WERI-Rb-1 (cell line): ENCODE results near the gene RNF175.

Experiments used
- DNase-seq: peaks from one replicate; pipeline ENCODE4 v3.0.0-alpha.2; 2020
- H3K27ac ChIP-seq: fragments of 250-450 bp; sonication (Bioruptor Pico); 2 replicates; pipeline ENCODE4 v1.5.1; 2020; ENCODE audit warnings: mild to moderate bottlenecking, moderate library complexity
- H3K27me3 ChIP-seq: fragments of 250-450 bp; sonication (Bioruptor Pico); 2 replicates; pipeline ENCODE4 v1.5.1; 2021; ENCODE audit warnings: mild to moderate bottlenecking, low read depth, moderate library complexity; ENCODE audit not compliant: insufficient read depth, severe bottlenecking
- H3K36me3 ChIP-seq: fragments of 250-450 bp; sonication (Bioruptor Pico); 2 replicates; pipeline ENCODE4 v1.5.1; 2020; ENCODE audit warnings: mild to moderate bottlenecking, moderate library complexity
- H3K4me3 ChIP-seq: 2 replicates; pipeline ENCODE4 v1.5.1; 2011; ENCODE audit warnings: low read depth, mild to moderate bottlenecking, control low read depth, low read length
- H3K9me3 ChIP-seq: fragments of 250-450 bp; sonication (Bioruptor Pico); 2 replicates; pipeline ENCODE4 v1.5.1; 2021; ENCODE audit warnings: mild to moderate bottlenecking, moderate library complexity; ENCODE audit not compliant: severe bottlenecking
- TF ChIP-seq, protein P1 (sequence below): IDR thresholded peaks from 2 replicates; pipeline ENCODE4 v1.5.1; 2011; ENCODE audit warnings: low read depth, mild to moderate bottlenecking, control low read depth, inconsistent platforms, low read length

Gene RNF175

DNA sequence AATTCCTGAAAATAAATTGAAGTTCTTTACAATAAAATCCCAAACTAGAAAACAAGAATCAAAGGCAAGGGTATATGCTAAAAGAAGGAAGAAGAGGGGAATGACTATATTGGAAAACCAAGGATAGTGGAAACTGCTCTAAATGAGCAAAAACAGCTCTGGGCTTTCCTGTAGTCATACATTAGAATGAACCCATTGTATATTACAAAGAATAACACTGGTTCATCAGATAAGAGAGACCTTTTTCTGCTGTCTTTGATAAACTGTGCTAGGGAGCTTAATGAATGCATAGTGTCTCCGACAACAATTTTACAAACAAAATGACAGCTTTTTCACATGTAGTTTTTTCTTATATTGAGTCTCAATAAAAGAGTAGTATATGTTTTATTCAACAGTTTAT, 49.1 kb downstream of the RNF175 start:
- DNase-seq, result no peak
- H3K4me3 ChIP-seq, result no peak overlapping the region
- no peak overlapping the region for H3K27ac ChIP-seq
- TF ChIP-seq, protein P1, sequence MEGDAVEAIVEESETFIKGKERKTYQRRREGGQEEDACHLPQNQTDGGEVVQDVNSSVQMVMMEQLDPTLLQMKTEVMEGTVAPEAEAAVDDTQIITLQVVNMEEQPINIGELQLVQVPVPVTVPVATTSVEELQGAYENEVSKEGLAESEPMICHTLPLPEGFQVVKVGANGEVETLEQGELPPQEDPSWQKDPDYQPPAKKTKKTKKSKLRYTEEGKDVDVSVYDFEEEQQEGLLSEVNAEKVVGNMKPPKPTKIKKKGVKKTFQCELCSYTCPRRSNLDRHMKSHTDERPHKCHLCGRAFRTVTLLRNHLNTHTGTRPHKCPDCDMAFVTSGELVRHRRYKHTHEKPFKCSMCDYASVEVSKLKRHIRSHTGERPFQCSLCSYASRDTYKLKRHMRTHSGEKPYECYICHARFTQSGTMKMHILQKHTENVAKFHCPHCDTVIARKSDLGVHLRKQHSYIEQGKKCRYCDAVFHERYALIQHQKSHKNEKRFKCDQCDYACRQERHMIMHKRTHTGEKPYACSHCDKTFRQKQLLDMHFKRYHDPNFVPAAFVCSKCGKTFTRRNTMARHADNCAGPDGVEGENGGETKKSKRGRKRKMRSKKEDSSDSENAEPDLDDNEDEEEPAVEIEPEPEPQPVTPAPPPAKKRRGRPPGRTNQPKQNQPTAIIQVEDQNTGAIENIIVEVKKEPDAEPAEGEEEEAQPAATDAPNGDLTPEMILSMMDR, result no peak
- H3K9me3 ChIP-seq, result no peaks in the 10 kb centered on the region
- no peaks in the 10 kb centered on the region for H3K27me3 ChIP-seq
- no peaks in the 10 kb centered on the region for H3K36me3 ChIP-seq

DNA sequence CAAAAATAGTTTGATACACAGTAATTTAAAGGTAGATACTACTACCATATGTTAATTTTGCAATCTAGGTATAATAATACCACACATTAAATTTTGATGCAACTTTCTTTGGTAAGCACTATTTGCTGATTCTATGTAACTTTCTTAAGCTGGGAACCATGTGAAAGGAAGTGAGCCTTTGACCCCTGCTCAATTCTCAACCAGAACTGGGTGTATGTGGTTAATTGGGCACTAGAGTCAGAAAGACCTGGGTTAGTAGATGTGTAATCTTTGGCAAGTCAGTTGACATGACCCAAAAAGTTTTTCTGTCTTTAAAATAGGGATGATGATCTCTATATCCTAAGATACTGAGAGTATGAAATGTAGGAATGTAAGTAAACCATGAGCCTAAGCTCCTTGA, 53.3 kb downstream of the RNF175 start:
- no peak for DNase-seq
- Histone ChIP-seq H3K36me3 (no peaks in the 10 kb centered on the region), H3K27me3 (no peaks in the 10 kb centered on the region), H3K4me3 (no peak overlapping the region), H3K27ac (no peak overlapping the region), H3K9me3 (no peaks in the 10 kb centered on the region)
- TF ChIP-seq, protein P1, result no peak

DNA sequence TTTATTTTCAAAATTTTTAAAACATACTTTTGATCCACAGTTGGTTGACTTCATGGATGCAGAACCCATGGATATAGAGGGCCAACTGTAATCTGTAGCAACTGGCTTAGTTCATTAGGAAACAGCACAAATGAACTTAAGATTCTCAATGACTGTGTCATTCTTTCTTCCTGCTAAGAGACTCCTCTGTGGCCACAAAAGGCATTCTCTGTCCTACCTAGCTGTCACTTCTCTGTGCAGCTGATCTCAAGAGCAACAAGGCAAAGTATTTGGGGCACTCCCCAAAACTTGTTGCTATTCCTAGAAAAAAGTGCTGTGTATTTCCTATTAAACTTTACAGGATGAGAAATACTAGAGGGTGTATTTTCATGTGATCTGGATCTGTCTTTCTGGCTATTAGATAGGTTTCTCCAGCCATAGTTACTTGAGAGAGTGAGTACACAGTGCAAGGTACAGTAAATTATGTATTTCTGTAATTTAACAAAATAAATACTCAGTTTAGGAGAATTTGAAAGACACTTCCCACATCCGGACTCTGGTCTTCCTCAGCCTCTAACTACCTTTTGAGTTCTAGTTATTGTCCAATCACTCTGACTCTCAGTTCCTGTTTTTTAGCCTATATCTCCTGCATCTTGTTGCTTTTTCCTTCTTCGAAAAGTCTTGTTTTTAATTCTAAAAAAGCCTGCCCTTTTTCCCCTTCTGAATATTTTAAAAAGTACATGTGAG, 53.9 kb downstream of the RNF175 start:
- H3K36me3 ChIP-seq, result no peaks in the 10 kb centered on the region
- no peak for DNase-seq
- TF ChIP-seq, protein P1, result no peak
- H3K27ac ChIP-seq, result no peak overlapping the region
- no peak overlapping the region for H3K4me3 ChIP-seq
- no peaks in the 10 kb centered on the region for H3K9me3 ChIP-seq
- H3K27me3 ChIP-seq, result no peaks in the 10 kb centered on the region

DNA sequence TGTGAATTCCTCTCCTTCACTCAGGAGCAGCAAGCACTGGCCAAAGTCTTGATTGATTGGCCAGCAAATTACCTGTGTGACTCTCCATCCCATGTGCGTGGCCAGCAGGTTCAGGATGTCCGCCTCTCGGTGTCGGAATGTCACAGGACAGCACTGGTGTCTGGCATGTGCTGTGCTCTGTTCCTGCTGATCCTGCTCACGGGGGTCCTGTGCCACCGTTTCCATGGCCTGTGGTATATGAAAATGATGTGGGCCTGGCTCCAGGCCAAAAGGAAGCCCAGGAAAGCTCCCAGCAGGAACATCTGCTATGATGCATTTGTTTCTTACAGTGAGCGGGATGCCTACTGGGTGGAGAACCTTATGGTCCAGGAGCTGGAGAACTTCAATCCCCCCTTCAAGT, 55.3 kb downstream of the RNF175 start:
- TF ChIP-seq, protein P1, result no peak
- no peak overlapping the region for H3K4me3 ChIP-seq
- no peaks in the 10 kb centered on the region for H3K36me3 ChIP-seq
- no peak overlapping the region for H3K27ac ChIP-seq
- H3K27me3 ChIP-seq, result no peaks in the 10 kb centered on the region
- DNase-seq, result no peak
- H3K9me3 ChIP-seq, result no peaks in the 10 kb centered on the region

DNA sequence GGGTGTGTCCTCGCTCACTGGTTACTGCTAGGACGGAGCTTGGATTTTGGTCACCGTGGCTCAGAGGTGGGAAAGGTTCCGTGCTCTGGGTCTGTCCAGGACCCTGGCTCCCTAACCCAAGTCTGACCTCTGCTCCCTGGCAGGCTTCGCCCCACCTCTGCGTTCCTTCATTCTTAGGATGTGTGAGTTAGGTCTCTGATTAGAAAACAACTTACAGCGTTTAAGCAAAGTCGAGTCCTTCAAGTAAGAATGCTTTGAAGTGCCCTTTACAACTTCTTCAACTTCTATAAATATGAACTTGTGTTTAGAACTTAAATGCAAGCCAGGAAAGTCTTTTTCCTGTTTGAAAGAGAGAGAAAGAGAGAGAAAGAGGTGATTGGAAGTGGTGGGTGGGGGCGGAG, 74.9 kb downstream of the RNF175 start:
- Histone ChIP-seq H3K27me3 (peaks cover 40% of the 10 kb centered on the region), H3K36me3 (no peaks in the 10 kb centered on the region), H3K4me3 (peak overlapping the region; percentile 45), H3K9me3 (peaks cover 30% of the 10 kb centered on the region), H3K27ac (no peak overlapping the region)
- no peak for DNase-seq
- TF ChIP-seq, protein P1, result no peak
